ENCODE data around the gene CEP126.

DNA sequence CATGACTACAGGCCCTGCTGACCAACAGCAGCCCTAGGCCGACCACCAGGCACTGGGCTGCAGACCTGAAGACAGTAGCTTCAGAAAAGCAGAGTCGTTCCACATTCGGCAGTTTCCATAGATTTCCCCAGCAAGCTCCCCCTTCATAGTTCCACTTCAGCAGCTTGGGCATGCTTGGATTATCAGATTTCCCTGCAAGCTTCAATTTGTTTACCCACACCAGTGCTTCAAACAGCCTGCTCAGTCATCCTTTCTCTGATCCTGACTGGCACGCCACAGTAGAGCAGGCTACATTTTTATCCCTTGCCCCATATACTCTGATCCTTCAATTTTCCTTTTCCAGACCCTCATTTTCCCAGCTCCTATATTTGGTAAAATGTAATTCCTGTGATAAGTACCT, 81.3 kb downstream of the CEP126 start:
- TF ChIP-seq, protein P1, sequence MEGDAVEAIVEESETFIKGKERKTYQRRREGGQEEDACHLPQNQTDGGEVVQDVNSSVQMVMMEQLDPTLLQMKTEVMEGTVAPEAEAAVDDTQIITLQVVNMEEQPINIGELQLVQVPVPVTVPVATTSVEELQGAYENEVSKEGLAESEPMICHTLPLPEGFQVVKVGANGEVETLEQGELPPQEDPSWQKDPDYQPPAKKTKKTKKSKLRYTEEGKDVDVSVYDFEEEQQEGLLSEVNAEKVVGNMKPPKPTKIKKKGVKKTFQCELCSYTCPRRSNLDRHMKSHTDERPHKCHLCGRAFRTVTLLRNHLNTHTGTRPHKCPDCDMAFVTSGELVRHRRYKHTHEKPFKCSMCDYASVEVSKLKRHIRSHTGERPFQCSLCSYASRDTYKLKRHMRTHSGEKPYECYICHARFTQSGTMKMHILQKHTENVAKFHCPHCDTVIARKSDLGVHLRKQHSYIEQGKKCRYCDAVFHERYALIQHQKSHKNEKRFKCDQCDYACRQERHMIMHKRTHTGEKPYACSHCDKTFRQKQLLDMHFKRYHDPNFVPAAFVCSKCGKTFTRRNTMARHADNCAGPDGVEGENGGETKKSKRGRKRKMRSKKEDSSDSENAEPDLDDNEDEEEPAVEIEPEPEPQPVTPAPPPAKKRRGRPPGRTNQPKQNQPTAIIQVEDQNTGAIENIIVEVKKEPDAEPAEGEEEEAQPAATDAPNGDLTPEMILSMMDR (conservative IDR thresholded peaks at IDR 0.05) = no peak
- TF ChIP-seq ZFX (IDR thresholded peaks at IDR 0.05) = no peak
